Left forelimb (tissue), 1 donor: ENCODE results near the gene HIVEP2.
A peak's percentile ranks its signal among the peaks of the same experiment; 100 is the strongest.

ENCODE experiments used
- DNase-seq: peaks from one replicate; pipeline ENCODE4 v3.0.0-alpha.2; 2018; ENCODE audit warnings: low spot score

HIVEP2 gene

GRCh38 chr6:142819603-142820337 lies 125.2 kb downstream of the HIVEP2 start:
- peak; percentile 68 for DNase-seq

GRCh38 chr6:142816486-142816885 lies 128.5 kb downstream of the HIVEP2 start:
- DNase-seq, result no peak

DNA sequence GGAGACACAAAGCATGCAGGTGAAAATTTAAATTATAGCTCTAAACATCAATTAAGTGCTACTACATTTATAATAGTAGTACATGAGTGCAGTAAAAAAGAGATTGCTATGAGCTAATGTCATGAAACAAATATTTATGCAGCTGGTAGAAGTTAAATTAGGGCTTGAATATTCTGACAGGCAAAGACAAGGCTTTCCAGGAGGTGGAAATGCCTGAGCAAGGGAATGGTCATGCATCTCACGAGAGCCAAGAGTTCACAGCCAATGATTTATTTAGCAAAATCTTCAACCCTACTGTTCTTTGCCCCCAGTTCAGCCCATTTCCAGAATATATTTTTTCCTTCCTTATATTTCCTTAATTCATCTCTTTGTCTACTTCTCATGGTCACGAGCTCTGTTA lies 128.9 kb downstream of the HIVEP2 start:
- no peak for DNase-seq

- DNase-seq, result no peak
Measured at GRCh38 chr6:142811923-142812322, 133.1 kb downstream of the HIVEP2 start.

- DNase-seq, result no peak
Measured at GRCh38 chr6:142810952-142811514, 133.9 kb downstream of the HIVEP2 start.

DNA sequence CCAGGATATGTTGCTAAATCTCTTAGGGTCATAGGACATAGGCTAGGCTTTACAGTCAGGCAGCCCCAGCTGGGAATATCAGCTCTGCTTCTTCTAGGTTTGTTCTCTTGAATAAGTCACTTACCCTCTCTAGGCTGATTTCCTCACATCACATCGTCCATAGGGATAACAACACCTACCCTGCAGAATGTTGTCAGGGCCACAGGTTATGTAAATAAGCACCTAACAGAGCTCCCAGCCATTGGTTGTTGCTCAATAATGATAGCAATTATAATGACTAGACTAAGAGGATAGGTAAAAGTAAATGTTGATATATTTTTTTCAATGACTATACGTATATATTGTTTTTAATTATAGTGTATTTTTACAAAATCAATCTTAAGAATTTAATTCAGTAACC lies 135.0 kb downstream of the HIVEP2 start:
- DNase-seq, result no peak

DNA sequence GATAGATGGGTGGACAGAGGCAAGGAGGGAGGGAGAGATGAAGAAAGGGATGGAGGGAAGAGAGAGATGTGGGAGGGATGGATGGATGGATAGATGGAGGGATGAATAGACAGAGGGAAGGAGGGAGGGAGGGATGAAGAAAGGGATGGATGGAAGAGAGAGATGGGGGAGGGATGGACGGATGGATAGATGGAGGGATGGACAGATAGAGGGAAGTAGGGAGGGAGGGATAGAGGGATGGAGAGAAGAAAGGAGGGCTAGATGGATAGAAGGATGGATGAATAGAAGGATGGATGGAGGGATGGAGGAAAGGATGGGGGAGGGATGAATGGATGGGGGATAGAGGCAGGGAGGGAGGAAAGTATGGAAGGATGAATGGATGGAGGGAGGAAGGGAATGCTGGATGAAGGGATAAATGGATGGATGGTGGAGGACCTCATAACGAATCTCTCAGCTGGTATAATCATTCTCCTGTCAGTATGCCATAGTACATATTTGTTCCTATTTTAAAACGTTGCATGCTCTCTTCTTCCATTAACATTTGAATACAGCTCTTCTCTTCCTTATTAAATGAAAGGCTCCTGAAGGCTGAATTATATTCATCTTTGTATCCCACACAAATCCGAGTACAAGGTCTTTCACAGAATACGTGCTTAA lies 136.4 kb downstream of the HIVEP2 start:
- no peak for DNase-seq

GRCh38 chr6:142805042-142805441 lies 139.9 kb downstream of the HIVEP2 start:
- no peak for DNase-seq

DNA sequence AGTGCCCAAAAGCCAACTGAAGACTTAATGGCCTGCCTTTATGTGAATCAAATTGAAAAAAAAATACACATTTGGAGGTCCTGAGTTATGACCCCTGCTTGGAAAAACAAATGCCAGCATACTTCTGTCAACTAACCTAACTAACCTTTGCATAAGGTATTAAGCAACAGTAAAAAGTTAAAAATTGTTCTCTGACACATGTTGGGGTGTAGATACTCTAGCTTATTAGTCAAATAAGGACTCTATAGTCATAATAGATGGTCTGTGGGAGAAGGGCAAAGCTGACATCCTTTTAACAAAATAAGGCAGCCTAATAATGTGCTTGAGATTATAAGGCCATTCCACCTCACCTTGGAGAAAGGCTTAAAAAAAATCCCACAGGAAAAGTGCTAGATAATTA lies 140.5 kb downstream of the HIVEP2 start:
- no peak for DNase-seq

GRCh38 chr6:142803495-142804058 lies 141.4 kb downstream of the HIVEP2 start:
- no peak for DNase-seq

DNA sequence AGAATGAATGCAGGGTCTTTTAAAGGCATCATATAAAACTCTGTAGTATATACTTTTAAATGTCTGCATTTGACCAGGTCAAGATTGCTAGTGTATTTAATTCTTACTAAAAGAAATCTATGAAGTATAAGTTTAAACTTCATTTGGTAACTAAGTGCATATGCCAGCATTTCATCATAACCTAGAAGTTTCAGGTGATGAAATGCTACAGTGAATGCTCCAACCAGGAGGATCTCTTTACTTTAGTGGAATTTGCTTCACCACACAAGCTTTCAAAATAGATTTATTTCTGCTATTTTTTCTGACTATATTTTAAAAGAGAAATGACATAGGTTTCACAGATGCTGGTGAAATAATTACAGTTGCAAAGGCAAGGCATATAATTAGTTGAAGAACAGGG lies 141.9 kb downstream of the HIVEP2 start:
- DNase-seq, result no peak

DNA sequence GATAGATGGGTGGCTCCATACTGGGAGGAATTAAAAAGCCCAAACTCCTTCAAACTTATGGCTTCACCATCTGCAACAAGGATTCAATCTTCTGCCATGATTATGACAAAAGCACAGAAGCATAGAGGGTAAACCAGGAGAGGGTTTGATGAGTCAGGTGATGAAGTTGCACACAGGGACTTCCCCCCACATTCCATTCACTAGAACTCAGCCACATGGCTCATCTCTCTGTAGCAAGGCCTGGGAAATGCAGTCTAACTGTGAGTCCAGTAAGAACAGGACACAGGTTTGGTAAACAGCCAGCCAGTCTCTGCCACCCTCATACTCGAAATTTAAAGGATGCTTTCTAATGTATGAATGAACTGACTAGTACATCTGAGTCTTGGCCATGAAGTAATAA lies 142.9 kb downstream of the HIVEP2 start:
- no peak for DNase-seq

GRCh38 chr6:142800240-142800639 lies 144.7 kb downstream of the HIVEP2 start:
- DNase-seq, result no peak

DNA sequence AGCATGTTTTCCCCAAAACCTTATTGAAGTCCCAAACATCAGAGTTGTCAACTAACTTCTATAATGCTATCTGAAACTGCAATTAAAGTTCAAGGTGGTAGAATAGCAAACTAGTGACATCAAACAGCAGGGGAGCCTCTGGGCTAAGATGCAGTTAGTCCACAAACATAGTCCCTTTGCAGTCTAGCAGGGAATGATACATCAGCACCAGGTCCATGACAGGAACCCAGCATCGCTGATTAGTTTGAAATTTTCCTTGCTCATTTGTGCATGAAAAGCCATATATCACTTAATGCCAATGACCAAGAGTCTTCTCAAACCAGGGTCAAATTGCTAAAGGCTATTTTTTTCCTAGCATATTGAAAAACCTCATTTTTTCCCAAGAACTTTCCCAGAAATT lies 145.3 kb downstream of the HIVEP2 start:
- no peak for DNase-seq

- no peak for DNase-seq
Measured at GRCh38 chr6:142797159-142797558, 147.8 kb downstream of the HIVEP2 start.

- DNase-seq, result no peak
Measured at GRCh38 chr6:142796571-142796970, 148.4 kb downstream of the HIVEP2 start.

GRCh38 chr6:142796024-142796423 lies 149.0 kb downstream of the HIVEP2 start:
- DNase-seq, result no peak

- no peak for DNase-seq
Measured at GRCh38 chr6:142794424-142794823, 150.6 kb downstream of the HIVEP2 start.

DNA sequence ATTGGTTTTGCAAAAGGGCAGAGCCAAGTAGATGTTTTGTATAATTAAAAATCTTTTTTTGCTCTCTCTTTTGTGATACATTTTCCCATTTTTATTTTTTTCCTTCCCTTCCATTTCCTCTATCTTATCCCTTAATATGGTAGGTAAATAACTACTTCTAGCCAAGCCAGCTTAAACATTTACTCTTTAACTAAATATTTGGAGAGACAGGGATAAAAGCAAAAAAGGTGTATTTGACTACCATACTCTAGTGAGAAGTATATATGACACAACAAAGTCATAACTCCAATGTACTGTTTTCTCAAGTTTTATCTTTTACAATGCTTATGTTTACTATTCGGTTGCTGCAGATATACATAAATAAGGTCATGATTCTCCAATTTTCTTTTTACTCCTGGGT lies 154.7 kb downstream of the HIVEP2 start:
- DNase-seq, result no peak

GRCh38 chr6:142787422-142787821 lies 157.6 kb downstream of the HIVEP2 start:
- DNase-seq, result no peak

- DNase-seq, result no peak
Measured at GRCh38 chr6:142786476-142786875, 158.5 kb downstream of the HIVEP2 start.

- DNase-seq, result no peak
Measured at GRCh38 chr6:142784344-142784743, 160.6 kb downstream of the HIVEP2 start.

- no peak for DNase-seq
Measured at GRCh38 chr6:142783499-142783898, 161.5 kb downstream of the HIVEP2 start.
